GM23338 (cell line): ENCODE results near the gene LIF. TPM values are rescaled to one million over a fixed set of nuclear protein-coding genes. Genes with fewer than 3 reads are reported as not detected.

Experiments
- ATAC-seq: fragments of 200-7000 bp; cut with Tn5 transposase; 3 replicates; pipeline ENCODE4 v1.9.1; 2020
- DNase-seq: peaks from one replicate; pipeline ENCODE4 v3.0.0-alpha.2; 2015; ENCODE audit warnings: low spot score
- H2AFZ ChIP-seq: fragments of 200-600 bp; sonication (generic); 2 replicates; pipeline ENCODE4 v1.8.0; 2016; ENCODE audit warnings: antibody characterized with exemption, mild to moderate bottlenecking, moderate library complexity
- H3F3A ChIP-seq: fragments of 200-600 bp; sonication (generic); replicated peaks from 2 replicates; pipeline ENCODE4 v1.8.0; 2017; ENCODE audit warnings: antibody characterized with exemption, mixed run types, low read depth
- H3K27ac ChIP-seq: fragments of 200-600 bp; sonication (generic); 2 replicates; pipeline ENCODE4 v1.6.1; 2016; ENCODE audit warnings: low read depth
- H3K27me3 ChIP-seq: fragments of 200-600 bp; sonication (generic); 2 replicates; pipeline ENCODE4 v1.8.0; 2016; ENCODE audit warnings: mild to moderate bottlenecking, mixed run types, moderate library complexity; ENCODE audit not compliant: insufficient read depth
- H3K36me3 ChIP-seq: fragments of 200-600 bp; sonication (generic); 2 replicates; pipeline ENCODE4 v1.8.0; 2016; ENCODE audit warnings: mild to moderate bottlenecking; ENCODE audit not compliant: insufficient read depth
- H3K4me1 ChIP-seq: fragments of 200-600 bp; sonication (generic); 2 replicates; pipeline ENCODE4 v1.8.0; 2016; ENCODE audit warnings: mild to moderate bottlenecking, moderate library complexity; ENCODE audit not compliant: insufficient read depth
- H3K4me2 ChIP-seq: fragments of 200-600 bp; sonication (generic); 2 replicates; pipeline ENCODE4 v1.7.1; 2017; ENCODE audit warnings: mixed run types
- H3K4me3 ChIP-seq: fragments of 200-600 bp; sonication (generic); 2 replicates; pipeline ENCODE4 v1.6.1; 2016; ENCODE audit warnings: mixed run types
- H3K79me2 ChIP-seq: fragments of 200-600 bp; sonication (generic); replicated peaks from 2 replicates; pipeline ENCODE4 v1.8.0; 2017; ENCODE audit warnings: mild to moderate bottlenecking; ENCODE audit not compliant: insufficient read depth
- H3K9me2 ChIP-seq: fragments of 200-600 bp; sonication (generic); 2 replicates; pipeline ENCODE4 v1.8.0; 2017; ENCODE audit not compliant: insufficient read depth
- H4K20me1 ChIP-seq: fragments of 200-600 bp; sonication (generic); replicated peaks from 2 replicates; pipeline ENCODE4 v1.8.0; 2017; ENCODE audit warnings: mild to moderate bottlenecking; ENCODE audit not compliant: insufficient read depth
- H3K27ac Mint-ChIP-seq: 2 replicates; pipeline ENCODE4 v1.8.0; 2020; ENCODE audit warnings: inconsistent platforms, mild to moderate bottlenecking, moderate library complexity, mixed read lengths
- H3K27me3 Mint-ChIP-seq: 3 replicates; pipeline ENCODE4 v1.8.0; 2022; ENCODE audit warnings: low read depth, mild to moderate bottlenecking, moderate library complexity, mixed read lengths, inconsistent platforms; ENCODE audit not compliant: insufficient read depth, poor library complexity
- H3K36me3 Mint-ChIP-seq: 3 replicates; pipeline ENCODE4 v1.8.0; 2021; ENCODE audit warnings: low read depth, mild to moderate bottlenecking, inconsistent platforms, moderate library complexity, mixed read lengths
- H3K4me1 Mint-ChIP-seq: 3 replicates; pipeline ENCODE4 v1.8.0; 2020; ENCODE audit warnings: mild to moderate bottlenecking, inconsistent platforms, mixed read lengths
- H3K4me3 Mint-ChIP-seq: 3 replicates; pipeline ENCODE4 v1.8.0; 2021; ENCODE audit warnings: moderate library complexity, mild to moderate bottlenecking, inconsistent platforms, mixed read lengths
- H3K9me3 Mint-ChIP-seq: 3 replicates; pipeline ENCODE4 v1.8.0; 2020; ENCODE audit warnings: moderate library complexity, mild to moderate bottlenecking, inconsistent platforms, mixed read lengths
- CTCF ChIP-seq, 2 experiments: fragments of 200-600 bp in 1 of 2; sonication (generic) in 1 of 2; conservative IDR thresholded peaks; 2 replicates each; pipeline versions ENCODE4 v1.5.1 to v1.6.1; 2016 to 2017; ENCODE audit warnings: antibody characterized with exemption in 2 of 2, low read depth in 2 of 2, mild to moderate bottlenecking in 2 of 2, moderate library complexity in 1 of 2
- ETS1 ChIP-seq: IDR thresholded peaks from 2 replicates; pipeline ENCODE4 v1.6.1; 2016; ENCODE audit warnings: antibody characterized with exemption
- EZH2phosphoT487 ChIP-seq: fragments of 200-600 bp; sonication (generic); IDR thresholded peaks from one replicate; pipeline ENCODE4 v1.8.1; 2018; ENCODE audit warnings: antibody characterized with exemption; ENCODE audit not compliant: unreplicated experiment
- JUNB ChIP-seq: IDR thresholded peaks from one replicate; pipeline ENCODE4 v1.6.1; 2016; ENCODE audit warnings: antibody characterized with exemption; ENCODE audit not compliant: unreplicated experiment
- NANOG ChIP-seq: IDR thresholded peaks from 2 replicates; pipeline ENCODE4 v1.6.1; 2016; ENCODE audit warnings: antibody characterized with exemption, borderline replicate concordance
- REST ChIP-seq: IDR thresholded peaks from one replicate; pipeline ENCODE4 v1.6.1; 2018; ENCODE audit warnings: antibody characterized with exemption; ENCODE audit not compliant: unreplicated experiment
- ZNF114 ChIP-seq: fragments of 250-450 bp; sonication (Bioruptor Pico); IDR thresholded peaks from 2 replicates; pipeline ENCODE4 v1.5.0; 2020; ENCODE audit warnings: mild to moderate bottlenecking, moderate library complexity
- ZNF331 ChIP-seq: fragments of 250-450 bp; sonication (Bioruptor Pico); IDR thresholded peaks from 2 replicates; pipeline ENCODE4 v1.5.0; 2020; ENCODE audit warnings: low read depth, mild to moderate bottlenecking, moderate library complexity
- ZNF462 ChIP-seq: fragments of 250-450 bp; sonication (Bioruptor Pico); IDR thresholded peaks from 2 replicates; pipeline ENCODE4 v1.5.0; 2020; ENCODE audit warnings: mild to moderate bottlenecking, moderate library complexity
- polyA plus RNA-seq: library from polyadenylated mRNA; unstranded; fragments of >200 nt; fragmentation: Nextera tagmentation; extraction: Ambion mirVana; gene quantifications from 2 replicates; pipeline ENCODE4 v1.2.1, GENCODE V29; 2016
- total RNA-seq: library from RNA; depleted of rRNA; stranded (reverse); fragments of >200 nt; shearing (Covaris generic); gene quantifications from 2 replicates; pipeline ENCODE4 v1.2.3, GENCODE V29; 2014

Gene LIF
- total and polyA plus RNA-seq, 2 experiments from 2014 or later = 1.8 to 3.6 TPM

DNA sequence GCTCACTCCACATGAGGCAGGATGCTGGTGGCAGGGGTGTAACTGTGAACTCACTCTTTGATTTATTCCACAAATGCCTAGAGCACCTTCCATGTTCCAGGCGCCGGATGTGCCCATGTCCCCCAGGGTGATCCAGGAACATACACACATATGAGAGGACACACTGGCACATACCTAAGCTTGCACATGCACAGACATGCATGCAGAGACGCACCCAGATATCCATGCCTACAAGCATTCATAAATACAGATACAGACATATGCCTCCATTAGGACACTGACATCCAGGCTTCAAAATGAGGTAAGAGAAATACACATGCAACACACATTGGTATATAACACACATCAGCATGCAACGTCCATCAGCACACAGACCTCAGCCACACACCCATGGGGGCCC, 15.6 kb upstream of the LIF start:
- Mint-ChIP-seq H3K9me3 (no peaks in the 10 kb centered on the region; the same call in 2 of the 3 replicates), H3K4me3 (no peak overlapping the region), H3K36me3 (no peaks in the 10 kb centered on the region; the same call in 2 of the 3 replicates), H3K27ac (no peak overlapping the region), H3K27me3 (peaks cover 20% of the 10 kb centered on the region), H3K4me1 (peaks cover 17% of the 10 kb centered on the region)
- Histone ChIP-seq H2AFZ (no peak overlapping the region), H3K27me3 (no peaks in the 10 kb centered on the region; the same call in 1 of the 2 replicates), H3K27ac (no peak overlapping the region), H3K9me2 (no peaks in the 10 kb centered on the region), H3K4me3 (no peak overlapping the region), H3K79me2 (no peaks in the 10 kb centered on the region), H3K36me3 (no peaks in the 10 kb centered on the region), H3K4me1 (peaks cover 7% of the 10 kb centered on the region), H3K4me2 (no peak overlapping the region), H3F3A (no peaks in the 10 kb centered on the region), H4K20me1 (no peaks in the 10 kb centered on the region)
- TF ChIP-seq ZNF114 (no peak), REST (no peak), ZNF462 (CRISPR knock-in tag) (no peak), EZH2phosphoT487 (no peak), ZNF331 (no peak), JUNB (no peak), ETS1 (no peak), NANOG (no peak), CTCF (conservative IDR thresholded peaks at IDR 0.05; ENCODE audit: low read depth in 2 of 2) (no peak)
- ATAC-seq (no peak), DNase-seq (no peak)
